RWPE2 (cell line): ENCODE measurements around the gene RNPEPL1.
"Not testable (repeated sequence)": the region's sequence is repeated elsewhere in the genome, so short reads cannot be mapped to it uniquely, and the experiment has no call there.

Experiments used
- ATAC-seq: fragments of 200-7000 bp; cut with Tn5 transposase; 3 replicates; pipeline ENCODE4 v1.9.1; 2021; ENCODE audit warnings: low read depth
- DNase-seq: peaks from one replicate; pipeline ENCODE4 v3.0.0-alpha.2; 2020; ENCODE audit warnings: low spot score
- H3K27ac ChIP-seq: fragments of 450-650 bp; 2 replicates; pipeline ENCODE4 v1.5.1; 2017; ENCODE audit warnings: mild to moderate bottlenecking; ENCODE audit not compliant: poor library complexity, severe bottlenecking
- H3K27me3 ChIP-seq: fragments of 250-450 bp; sonication (Bioruptor Pico); 2 replicates; pipeline ENCODE4 v1.5.1; 2021; ENCODE audit warnings: mild to moderate bottlenecking, moderate library complexity; ENCODE audit not compliant: insufficient read depth, poor library complexity, severe bottlenecking
- H3K36me3 ChIP-seq: fragments of 250-450 bp; sonication (Bioruptor Pico); 2 replicates; pipeline ENCODE4 v1.5.1; 2020; ENCODE audit warnings: low read depth, mild to moderate bottlenecking, moderate library complexity
- H3K4me1 ChIP-seq: fragments of 250-450 bp; sonication (Bioruptor Pico); 2 replicates; pipeline ENCODE4 v1.5.1; 2021; ENCODE audit warnings: mild to moderate bottlenecking, moderate library complexity; ENCODE audit not compliant: insufficient read depth, poor library complexity, severe bottlenecking
- H3K4me3 ChIP-seq: fragments of 250-450 bp; sonication (Bioruptor Pico); 2 replicates; pipeline ENCODE4 v1.5.1; 2021; ENCODE audit warnings: mild to moderate bottlenecking, moderate library complexity; ENCODE audit not compliant: severe bottlenecking
- H3K9me3 ChIP-seq: fragments of 250-450 bp; sonication (Bioruptor Pico); 2 replicates; pipeline ENCODE4 v1.5.1; 2021; ENCODE audit warnings: mild to moderate bottlenecking, moderate library complexity; ENCODE audit not compliant: severe bottlenecking
- TF ChIP-seq, protein P1 (sequence below): fragments of 450-650 bp; IDR thresholded peaks from one replicate; pipeline ENCODE4 v1.5.1; 2017; ENCODE audit warnings: mild to moderate bottlenecking, moderate library complexity; ENCODE audit not compliant: poor library complexity, severe bottlenecking

RNPEPL1 gene

GRCh38 chr2:240561325-240561971 is 6.8 kb upstream of the RNPEPL1 start:
- H3K4me3 ChIP-seq = peak overlapping the region; percentile 82
- DNase-seq (peak; percentile 23), ATAC-seq (no peak)
- H3K9me3 ChIP-seq = no peaks in the 10 kb centered on the region
- TF ChIP-seq, protein P1, sequence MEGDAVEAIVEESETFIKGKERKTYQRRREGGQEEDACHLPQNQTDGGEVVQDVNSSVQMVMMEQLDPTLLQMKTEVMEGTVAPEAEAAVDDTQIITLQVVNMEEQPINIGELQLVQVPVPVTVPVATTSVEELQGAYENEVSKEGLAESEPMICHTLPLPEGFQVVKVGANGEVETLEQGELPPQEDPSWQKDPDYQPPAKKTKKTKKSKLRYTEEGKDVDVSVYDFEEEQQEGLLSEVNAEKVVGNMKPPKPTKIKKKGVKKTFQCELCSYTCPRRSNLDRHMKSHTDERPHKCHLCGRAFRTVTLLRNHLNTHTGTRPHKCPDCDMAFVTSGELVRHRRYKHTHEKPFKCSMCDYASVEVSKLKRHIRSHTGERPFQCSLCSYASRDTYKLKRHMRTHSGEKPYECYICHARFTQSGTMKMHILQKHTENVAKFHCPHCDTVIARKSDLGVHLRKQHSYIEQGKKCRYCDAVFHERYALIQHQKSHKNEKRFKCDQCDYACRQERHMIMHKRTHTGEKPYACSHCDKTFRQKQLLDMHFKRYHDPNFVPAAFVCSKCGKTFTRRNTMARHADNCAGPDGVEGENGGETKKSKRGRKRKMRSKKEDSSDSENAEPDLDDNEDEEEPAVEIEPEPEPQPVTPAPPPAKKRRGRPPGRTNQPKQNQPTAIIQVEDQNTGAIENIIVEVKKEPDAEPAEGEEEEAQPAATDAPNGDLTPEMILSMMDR = no peak
- peak overlapping the region; percentile 79 for H3K27ac ChIP-seq
- H3K27me3 ChIP-seq = no peaks in the 10 kb centered on the region
- no peaks in the 10 kb centered on the region for H3K36me3 ChIP-seq
- peaks cover 26% of the 10 kb centered on the region for H3K4me1 ChIP-seq

- not testable (repeated sequence) for H3K27me3 ChIP-seq, ATAC-seq, H3K9me3 ChIP-seq, H3K27ac ChIP-seq, H3K4me3 ChIP-seq, H3K36me3 ChIP-seq
- peaks cover 32% of the 10 kb centered on the region for H3K4me1 ChIP-seq
- DNase-seq = peak; percentile 24
These were observed 5.1 kb upstream of the RNPEPL1 start for GRCh38 chr2:240563231-240563630.

DNA sequence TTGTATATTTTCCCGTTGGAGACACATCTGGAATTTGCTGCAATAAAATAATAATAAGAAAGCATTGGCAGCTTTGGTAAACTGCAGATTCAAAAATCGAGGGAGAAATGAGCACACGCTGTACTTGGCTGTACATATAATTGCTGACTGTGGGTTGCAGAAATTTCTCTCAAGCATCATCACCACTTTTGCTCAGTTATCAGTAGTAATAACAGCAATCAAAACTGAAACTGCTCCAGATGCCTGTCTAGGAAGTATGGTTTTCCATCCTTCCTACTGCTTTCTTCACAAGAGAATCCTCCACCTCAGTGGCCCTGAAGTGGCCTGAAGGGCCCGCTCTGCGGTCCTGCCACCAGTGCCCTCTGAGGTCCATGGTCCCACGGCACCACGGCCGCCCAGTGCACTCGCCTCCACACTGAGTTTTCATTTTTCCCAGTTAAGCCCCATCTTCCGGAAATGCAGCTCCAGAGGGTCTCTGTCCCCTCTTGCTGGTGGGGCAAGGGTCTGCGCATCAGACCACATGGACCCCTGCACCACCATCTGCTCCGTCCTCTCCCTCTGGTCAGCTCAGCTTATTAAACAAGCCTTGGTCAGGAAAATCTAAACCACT is 4.2 kb upstream of the RNPEPL1 start:
- H3K4me3 ChIP-seq = no peak overlapping the region
- H3K27me3 ChIP-seq = no peaks in the 10 kb centered on the region
- H3K27ac ChIP-seq = no peak overlapping the region
- H3K36me3 ChIP-seq = no peaks in the 10 kb centered on the region
- TF ChIP-seq, protein P1 = no peak
- H3K4me1 ChIP-seq = peaks cover 32% of the 10 kb centered on the region
- H3K9me3 ChIP-seq = no peaks in the 10 kb centered on the region
- ATAC-seq (no peak), DNase-seq (peak; percentile 24)

DNA sequence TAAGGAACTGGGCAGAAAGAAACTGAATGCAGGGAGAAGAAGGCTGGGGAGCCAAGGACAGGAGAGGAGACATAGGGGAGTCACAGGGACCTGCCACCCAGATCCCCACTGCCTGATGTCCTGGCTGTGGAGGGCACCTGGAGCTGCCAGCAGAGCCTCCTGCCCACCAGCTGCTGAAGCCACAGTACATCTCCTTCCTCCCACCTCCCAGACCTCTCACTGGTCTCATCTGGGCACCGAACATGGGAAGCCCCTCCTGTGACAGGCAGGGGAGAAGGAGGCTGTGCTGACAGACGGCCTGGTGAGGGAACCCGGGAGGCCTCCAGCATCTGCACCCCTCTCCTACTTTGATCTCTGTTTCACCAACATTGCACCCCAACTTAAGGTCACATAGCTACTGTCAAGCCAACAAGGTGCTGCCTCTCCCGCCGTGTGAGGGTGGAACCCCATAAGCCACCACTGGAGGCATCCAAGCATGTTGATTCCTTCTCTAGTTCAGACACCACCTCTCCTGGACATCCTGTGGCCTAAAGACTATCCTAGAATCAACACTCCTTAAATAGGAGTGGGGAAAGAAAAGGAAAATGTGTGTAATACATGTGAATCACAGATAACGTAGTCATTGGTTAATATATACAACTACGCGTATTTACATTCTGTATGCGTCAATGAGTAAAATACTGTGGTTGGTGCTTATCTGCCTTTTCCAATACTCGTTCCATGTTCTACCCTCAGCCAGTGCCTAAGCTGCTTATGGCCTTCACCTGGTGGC is 3.5 kb upstream of the RNPEPL1 start:
- H3K4me1 ChIP-seq = peaks cover 28% of the 10 kb centered on the region
- no peak for ATAC-seq
- H3K27ac ChIP-seq = peak overlapping the region; percentile 87
- TF ChIP-seq, protein P1 = no peak
- H3K4me3 ChIP-seq = no peak overlapping the region
- DNase-seq = peak; percentile 29
- H3K9me3 ChIP-seq = no peaks in the 10 kb centered on the region
- no peaks in the 10 kb centered on the region for H3K36me3 ChIP-seq
- H3K27me3 ChIP-seq = no peaks in the 10 kb centered on the region

DNA sequence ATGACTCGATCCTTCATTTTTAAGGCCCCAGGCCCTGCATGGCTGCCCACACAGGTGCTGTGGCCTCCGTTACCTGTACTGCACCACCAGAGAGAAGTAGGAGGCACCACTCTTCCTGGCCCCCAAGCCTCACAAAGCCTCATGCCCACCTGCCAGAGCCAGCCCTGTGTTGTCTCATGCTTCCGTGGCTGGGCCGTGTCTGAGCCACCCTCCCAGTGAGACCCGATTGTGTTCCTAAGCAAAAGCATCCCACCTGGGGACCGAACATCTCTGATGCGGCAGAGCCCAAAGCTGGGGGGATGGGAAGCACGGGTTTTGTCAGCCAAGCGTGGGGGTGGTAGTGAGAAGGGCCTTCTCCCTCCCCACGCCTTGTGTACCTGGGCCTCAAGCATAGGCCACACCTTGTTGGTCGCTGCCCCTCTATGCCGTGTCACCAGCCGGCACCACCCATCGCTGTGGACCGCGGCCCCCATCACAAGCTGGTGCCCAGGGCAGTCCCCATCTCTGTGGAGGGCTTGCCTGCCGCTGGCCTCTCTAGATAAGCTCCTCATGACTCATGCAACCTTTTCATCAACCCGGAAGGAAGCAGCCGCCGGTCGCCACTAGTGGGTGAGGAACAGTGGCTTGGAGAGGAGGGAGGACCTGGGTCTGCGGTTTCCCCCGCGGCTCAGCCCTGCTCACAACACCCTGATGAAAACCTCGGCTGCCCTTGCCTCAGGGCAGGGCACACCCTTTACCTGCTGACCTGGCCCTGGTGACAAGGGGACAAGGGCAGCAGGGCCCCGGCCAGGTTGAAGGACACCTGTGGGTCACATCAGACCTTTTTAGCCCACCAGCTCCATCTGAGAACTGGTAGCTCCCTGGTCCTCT is 2.7 kb upstream of the RNPEPL1 start:
- TF ChIP-seq, protein P1 = no peak
- ATAC-seq = peak; percentile 30
- peak overlapping the region; percentile 5 for H3K4me3 ChIP-seq

More for the DNA sequence above, 2.7 kb upstream of the RNPEPL1 start:
- peak; percentile 77 for DNase-seq
- peak overlapping the region; percentile 87 for H3K27ac ChIP-seq
- H3K36me3 ChIP-seq = no peaks in the 10 kb centered on the region
- no peaks in the 10 kb centered on the region for H3K9me3 ChIP-seq
- no peaks in the 10 kb centered on the region for H3K27me3 ChIP-seq
- peaks cover 28% of the 10 kb centered on the region for H3K4me1 ChIP-seq
